ENCODE measurements around the gene NLGN1.

DNA sequence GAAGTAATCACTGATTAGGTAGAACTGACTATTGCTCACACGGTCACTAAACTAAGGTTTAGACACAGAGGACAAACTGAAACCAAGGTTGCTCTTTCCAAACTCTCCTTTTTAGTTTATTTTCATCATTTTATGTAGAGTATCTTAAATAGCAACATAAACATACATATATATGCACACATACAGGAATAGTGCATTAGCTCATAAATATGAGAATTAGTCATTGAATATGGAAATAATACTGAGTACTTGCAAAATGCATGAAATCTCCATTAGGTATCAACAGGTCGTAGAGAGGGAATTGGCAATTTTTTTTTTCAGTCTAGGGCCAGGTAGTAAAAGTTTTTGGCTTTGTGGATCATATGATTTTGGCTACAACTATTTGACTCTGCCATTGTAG is 557.1 kb downstream of the NLGN1 start:
- TF ChIP-seq, protein P1, sequence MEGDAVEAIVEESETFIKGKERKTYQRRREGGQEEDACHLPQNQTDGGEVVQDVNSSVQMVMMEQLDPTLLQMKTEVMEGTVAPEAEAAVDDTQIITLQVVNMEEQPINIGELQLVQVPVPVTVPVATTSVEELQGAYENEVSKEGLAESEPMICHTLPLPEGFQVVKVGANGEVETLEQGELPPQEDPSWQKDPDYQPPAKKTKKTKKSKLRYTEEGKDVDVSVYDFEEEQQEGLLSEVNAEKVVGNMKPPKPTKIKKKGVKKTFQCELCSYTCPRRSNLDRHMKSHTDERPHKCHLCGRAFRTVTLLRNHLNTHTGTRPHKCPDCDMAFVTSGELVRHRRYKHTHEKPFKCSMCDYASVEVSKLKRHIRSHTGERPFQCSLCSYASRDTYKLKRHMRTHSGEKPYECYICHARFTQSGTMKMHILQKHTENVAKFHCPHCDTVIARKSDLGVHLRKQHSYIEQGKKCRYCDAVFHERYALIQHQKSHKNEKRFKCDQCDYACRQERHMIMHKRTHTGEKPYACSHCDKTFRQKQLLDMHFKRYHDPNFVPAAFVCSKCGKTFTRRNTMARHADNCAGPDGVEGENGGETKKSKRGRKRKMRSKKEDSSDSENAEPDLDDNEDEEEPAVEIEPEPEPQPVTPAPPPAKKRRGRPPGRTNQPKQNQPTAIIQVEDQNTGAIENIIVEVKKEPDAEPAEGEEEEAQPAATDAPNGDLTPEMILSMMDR (IDR thresholded peaks at IDR 0.05), result no peak
- TF ChIP-seq POLR2AphosphoS5 (IDR thresholded peaks at IDR 0.05) (no peak), POLR2A (IDR thresholded peaks at IDR 0.05) (no peak)
